Fibroblast of villous mesenchyme (primary cell): ENCODE measurements around the gene NHERF1. TPM values are rescaled to one million over a fixed set of nuclear protein-coding genes. Genes with fewer than 3 reads are reported as not detected.

Source experiments
- DNase-seq: peaks from one replicate; pipeline ENCODE4 v3.0.0-alpha.2; 2010; ENCODE audit warnings: low read depth
- H3K4me3 ChIP-seq: 2 replicates; pipeline ENCODE4 v1.5.1; 2011; ENCODE audit warnings: low read depth, mild to moderate bottlenecking, low read length
- total RNA-seq: library from RNA; depleted of rRNA; stranded (reverse); fragments of >200 nt; gene quantifications from 2 replicates; pipeline ENCODE4 v1.2.3, GENCODE V29; 2012
- TF ChIP-seq, protein P1 (sequence below): IDR thresholded peaks from 2 replicates; pipeline ENCODE4 v1.5.1; 2012; ENCODE audit warnings: low read depth, mild to moderate bottlenecking, low read length; ENCODE audit not compliant: insufficient read depth

Gene NHERF1
- 18.0 and 20.7 TPM in 2 replicates for total RNA-seq

GRCh38 chr17:74748529-74749278 is at the start of gene NHERF1:
Gene NHERF1 (plus strand): TSS chr17:74748628. CDS start chr17:74748847, 219 bp downstream.
- peak; percentile 91 for DNase-seq
- peak within 1 kb of the TSS; percentile 98 for H3K4me3 ChIP-seq
- TF ChIP-seq, protein P1, sequence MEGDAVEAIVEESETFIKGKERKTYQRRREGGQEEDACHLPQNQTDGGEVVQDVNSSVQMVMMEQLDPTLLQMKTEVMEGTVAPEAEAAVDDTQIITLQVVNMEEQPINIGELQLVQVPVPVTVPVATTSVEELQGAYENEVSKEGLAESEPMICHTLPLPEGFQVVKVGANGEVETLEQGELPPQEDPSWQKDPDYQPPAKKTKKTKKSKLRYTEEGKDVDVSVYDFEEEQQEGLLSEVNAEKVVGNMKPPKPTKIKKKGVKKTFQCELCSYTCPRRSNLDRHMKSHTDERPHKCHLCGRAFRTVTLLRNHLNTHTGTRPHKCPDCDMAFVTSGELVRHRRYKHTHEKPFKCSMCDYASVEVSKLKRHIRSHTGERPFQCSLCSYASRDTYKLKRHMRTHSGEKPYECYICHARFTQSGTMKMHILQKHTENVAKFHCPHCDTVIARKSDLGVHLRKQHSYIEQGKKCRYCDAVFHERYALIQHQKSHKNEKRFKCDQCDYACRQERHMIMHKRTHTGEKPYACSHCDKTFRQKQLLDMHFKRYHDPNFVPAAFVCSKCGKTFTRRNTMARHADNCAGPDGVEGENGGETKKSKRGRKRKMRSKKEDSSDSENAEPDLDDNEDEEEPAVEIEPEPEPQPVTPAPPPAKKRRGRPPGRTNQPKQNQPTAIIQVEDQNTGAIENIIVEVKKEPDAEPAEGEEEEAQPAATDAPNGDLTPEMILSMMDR = no peak

DNA sequence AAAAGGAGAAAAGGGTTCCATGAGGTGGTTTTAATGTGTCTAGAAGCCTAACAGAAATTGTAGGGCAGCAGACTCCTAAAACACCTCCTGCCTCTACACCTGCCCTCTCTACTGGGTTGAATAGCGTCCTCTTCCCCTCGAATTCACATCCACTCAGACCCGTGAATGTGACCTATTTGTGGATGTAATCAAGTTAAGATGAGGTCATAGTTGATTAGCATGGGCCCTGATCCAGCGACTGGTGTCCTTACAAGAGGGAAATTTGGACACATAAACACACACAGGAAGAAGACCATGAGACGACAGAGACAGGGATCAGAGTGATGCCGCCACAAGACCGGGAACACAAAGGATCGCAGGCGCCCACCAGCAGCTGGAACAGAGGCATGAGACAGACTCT is 49.2 kb upstream of the NHERF1 start:
- H3K4me3 ChIP-seq = no peak overlapping the region
- no peak for DNase-seq
- TF ChIP-seq, protein P1 = no peak

DNA sequence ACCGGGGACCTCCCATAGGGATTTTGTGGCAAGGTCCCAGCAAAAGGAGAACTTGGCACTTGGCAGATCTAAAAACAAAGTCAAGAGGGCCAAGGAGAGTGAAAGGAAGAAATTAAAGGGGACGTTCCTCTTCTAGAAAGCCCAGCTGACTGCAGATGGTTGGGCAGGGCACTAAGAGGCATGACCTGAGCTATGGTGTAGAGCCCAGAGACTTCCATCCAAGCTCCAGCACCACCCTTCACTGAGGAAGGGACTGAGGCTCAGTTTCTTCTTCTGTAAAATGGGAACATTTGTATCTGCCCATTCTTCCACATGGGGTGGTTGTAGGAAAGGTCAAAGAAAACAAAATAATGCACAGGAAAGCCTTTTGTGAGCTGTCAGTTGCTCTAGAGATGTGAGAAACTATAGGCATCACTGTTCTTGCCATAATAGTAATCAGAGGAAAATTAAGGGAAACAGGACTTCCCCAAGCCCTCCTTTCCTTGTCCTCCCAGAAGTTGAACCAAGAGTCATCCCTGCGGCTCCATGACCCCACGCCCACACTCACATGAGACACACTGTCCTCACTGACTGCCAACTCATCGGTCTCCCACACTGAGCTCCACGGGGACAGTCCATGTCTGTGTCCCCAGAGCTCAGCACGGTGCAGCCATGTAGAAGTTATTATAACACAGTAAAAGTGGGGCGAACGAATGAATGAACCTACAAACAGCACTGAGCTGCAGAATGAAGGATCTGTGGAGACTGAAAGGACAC is 46.1 kb upstream of the NHERF1 start:
- H3K4me3 ChIP-seq = no peak overlapping the region
- no peak for DNase-seq
- TF ChIP-seq, protein P1 = no peak

- TF ChIP-seq, protein P1 = no peak
- no peak overlapping the region for H3K4me3 ChIP-seq
- DNase-seq = no peak
Observed at GRCh38 chr17:74703311-74703710, 45.1 kb upstream of the NHERF1 start.

DNA sequence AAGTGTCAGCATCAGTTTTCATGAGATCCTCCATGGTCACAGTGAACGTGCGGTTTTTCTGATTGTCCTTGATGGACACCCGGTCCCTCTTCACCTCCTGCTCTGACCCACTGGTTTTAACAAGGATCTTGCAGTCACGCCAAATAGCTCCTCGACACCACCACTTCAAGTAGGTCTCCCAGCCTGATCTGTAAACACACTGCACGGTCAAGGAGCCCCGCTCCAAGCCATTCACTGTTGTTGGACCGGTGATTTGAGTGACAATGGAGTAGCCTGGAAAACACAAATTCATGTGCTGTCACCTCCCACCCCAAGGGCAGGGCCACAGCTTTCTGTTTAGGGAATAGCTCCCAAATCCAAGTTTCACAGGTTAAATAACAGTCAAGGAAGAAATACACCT is 43.9 kb upstream of the NHERF1 start:
- no peak for DNase-seq
- no peak overlapping the region for H3K4me3 ChIP-seq
- TF ChIP-seq, protein P1 = no peak

DNA sequence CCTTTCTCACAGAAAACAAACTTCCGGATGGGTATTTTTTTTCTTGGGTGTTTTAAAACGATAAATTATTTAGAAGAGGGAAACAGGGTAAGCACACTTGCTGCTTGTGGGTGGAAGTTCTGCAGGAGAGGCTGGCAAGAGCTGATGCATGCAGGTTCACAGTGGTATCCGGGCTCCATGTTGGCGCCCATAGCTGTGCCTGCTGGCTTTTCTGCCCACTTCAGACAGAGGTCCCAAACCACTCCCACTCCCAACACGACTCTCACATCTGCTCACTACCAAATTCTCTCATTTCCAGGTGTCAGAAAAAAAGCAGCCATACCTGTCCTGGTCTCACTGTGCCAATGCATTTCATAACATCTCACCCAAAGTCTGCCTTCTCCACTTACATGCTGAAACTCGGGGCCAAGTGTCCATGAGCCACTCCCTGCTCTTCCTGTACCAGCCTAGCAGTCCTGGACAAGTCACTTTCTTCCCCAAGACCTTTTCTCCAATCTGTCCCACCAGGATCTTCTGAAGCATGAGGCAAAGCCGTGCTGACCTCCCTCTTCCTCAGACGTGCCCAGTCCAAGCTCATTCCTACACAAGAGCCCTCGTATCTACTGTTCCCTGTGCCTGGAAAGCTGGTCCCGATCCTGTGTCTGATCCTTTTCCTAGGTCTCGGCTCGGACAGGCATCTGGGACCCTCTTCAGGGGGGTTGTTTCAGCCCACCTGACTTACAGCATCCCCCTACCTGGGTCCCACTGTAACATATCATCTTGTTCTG is 37.2 kb upstream of the NHERF1 start:
- no peak overlapping the region for H3K4me3 ChIP-seq
- no peak for DNase-seq
- TF ChIP-seq, protein P1 = no peak
